Activated CD4-positive, alpha-beta T cell treated with anti-CD3 and anti-CD28 coated beads, Interleukin-2, Interleukin-4, amounts not matched to agents 100 ng/mL and 50 ng/mL, durations not matched to agents 16 hours and 8 hours (primary cell): ENCODE measurements around the gene TMUB2.
A peak's percentile ranks its signal among the peaks of the same experiment; 100 is the strongest.

Source experiments
- DNase-seq: peaks from one replicate; pipeline ENCODE4 v3.0.0-alpha.2; 2020; ENCODE audit warnings: low spot score

Gene TMUB2

DNA sequence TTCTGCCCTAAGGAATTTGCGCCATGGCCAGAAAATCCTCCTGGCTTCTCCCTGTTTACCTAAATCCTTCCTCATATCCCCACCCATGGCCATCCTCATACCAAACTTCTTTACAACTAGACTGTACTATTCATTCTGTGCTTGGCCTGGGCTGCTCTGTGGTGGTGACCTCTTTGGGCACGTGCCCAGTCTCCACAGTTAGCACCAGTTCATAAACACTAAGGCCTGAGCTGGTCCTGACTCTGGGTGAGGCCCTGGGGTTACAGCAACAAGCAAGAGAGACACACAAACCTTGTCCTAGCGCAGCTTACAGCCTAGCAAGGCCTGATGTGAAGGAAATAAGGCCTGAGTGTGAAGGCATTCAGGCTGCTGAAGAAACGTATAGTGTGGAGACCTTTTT lies 16.0 kb downstream of the TMUB2 start:
- no peak for DNase-seq

DNA sequence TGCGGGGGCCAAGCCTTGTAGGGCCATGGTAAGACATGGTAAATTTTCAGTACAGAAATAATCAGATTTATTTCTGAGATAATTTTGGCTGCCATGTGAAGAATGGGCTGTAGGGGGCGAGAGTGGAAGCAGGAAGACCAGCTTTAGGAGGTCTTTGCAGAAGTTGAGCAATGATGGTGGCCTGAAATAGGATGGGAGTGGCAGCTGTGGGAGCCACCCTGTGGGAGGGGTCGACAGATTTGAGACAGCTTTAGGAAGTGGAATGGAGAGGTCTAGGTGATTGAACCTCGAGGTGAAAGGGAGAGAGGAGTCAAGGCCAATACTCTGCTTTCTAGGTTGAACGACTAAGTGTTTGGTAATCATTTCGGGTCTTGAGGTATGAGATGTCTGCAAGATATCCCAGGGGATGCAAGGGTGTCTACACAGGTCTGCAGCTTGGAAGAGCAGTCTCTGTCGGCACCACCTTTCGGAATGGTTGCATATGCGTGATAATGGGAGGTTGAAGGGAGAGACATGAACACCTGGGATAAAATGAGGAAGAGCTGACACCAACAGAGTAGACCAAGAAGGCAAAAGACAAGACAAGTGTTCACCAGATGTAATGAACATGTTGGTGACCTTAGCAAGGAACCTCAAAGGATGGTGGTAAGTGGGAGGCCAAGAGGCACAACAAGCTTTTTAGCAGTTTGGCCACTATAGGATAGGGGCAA lies 17.1 kb downstream of the TMUB2 start:
- DNase-seq, result peak; percentile 72

DNA sequence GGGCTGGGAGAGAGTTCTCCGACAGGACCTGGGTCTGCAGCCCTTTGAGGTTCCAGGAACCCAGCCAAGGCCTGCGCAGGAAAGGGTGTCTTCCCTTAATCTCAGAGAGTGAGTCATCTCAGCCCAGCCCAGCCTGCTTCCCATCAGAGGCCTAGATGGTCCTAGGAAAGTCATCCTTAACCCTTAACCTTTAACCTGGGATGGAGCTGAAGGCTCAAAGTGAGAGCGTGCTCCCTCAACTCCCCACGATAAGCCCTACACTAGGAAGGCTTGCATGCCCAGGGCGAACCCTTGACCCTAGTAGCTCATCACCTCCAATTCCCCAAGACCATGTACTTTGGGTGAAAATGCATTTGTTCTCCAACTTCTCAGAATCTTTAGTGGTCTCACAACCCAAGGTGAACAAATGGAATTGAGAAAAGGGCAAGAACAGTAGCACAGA lies 17.7 kb downstream of the TMUB2 start:
- DNase-seq, result no peak

DNA sequence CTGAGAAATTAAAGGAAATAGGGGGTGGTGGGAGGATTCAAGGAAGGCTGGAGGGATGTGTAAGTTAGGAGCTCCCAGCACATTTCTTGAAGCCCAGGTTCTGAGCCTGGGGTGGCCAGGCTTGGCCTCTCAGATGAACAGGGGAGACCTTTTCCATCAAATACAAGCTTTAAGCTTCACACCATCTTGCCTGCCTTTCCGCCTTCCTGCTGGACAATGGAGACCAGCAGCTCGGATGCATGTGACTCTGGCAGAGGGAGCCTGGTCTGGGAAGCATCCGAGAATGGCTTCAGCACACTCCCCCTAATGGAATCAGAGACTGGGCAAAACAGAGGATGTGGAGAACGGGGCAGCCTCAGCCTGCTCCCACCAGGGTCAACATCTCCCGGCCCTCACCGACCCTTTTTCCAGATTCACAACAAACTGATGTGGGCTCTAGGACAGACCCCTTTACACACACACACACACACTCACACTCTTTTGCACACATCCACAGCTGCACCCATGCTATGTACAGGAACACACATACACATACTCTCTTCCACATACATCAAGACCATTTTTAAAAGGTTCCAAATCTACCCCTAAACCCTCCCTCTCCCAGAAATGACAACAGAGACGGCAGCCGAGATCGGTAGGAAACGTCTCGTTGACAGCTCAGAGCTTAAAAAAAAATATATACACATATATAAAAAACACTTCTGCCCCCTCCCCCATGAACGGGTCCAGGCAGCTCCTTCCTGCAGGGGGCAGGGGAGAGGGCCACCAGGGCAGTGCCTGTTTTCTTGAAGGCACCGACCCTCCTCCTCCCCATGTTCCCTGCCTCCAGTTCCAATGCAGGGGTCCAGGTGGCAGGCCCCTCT lies 19.4 kb downstream of the TMUB2 start:
- DNase-seq, result no peak

DNA sequence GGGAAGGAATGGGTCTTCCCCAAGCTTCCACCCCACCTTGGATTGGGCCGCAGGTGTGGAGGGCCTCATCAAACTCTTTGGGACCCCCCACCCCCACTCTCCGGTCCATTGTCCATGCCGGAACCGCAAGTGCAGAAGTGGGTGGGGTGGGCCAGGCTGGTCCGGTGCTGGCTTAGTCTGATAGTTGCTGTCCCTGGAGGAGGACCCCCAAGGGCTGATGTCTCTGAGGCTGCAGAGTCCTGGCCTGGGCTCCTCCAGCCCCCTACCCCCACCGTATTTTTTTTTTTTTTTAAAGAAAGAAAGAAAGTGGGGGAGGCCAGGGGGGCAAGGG lies 20.0 kb downstream of the TMUB2 start:
- DNase-seq, result no peak

DNA sequence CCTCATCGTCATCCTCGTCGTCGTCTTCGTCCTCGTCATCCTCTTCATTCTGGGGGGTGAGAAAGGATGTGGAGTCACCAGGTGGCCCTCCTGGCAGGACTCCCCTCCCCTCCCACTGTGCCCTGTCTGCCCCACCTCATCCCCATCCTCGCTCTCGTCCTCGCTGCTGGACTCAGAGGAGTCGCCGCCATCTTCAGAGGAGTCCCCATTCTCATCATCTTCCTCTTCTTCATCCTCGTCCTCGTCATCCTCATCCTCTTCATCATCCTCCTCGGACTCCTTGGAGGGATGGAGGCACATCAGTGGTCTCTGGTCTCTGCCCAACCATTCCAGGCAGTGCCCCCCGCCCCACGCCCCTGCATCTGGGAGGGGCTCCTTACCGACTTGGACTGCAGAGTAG lies 20.5 kb downstream of the TMUB2 start:
- no peak for DNase-seq

DNA sequence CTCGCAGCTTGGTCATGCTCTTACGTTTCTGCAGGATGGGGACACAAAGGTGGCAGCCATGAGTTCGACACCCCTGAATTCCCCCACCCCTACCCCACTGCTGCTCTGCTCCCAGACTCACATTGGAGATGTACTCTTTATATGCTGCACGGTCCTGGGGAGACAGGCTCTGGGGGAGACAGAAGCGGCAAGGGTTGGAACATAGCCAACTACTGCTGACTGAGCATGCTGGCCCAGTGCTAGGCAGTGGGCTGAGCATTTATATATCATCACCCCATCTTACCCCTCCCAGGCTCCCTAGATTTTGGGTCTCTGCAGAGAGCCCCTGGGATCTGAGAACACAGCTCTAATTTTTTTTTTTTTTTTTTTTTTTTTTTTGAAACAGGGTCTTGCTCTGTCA lies 21.0 kb downstream of the TMUB2 start:
- no peak for DNase-seq

DNA sequence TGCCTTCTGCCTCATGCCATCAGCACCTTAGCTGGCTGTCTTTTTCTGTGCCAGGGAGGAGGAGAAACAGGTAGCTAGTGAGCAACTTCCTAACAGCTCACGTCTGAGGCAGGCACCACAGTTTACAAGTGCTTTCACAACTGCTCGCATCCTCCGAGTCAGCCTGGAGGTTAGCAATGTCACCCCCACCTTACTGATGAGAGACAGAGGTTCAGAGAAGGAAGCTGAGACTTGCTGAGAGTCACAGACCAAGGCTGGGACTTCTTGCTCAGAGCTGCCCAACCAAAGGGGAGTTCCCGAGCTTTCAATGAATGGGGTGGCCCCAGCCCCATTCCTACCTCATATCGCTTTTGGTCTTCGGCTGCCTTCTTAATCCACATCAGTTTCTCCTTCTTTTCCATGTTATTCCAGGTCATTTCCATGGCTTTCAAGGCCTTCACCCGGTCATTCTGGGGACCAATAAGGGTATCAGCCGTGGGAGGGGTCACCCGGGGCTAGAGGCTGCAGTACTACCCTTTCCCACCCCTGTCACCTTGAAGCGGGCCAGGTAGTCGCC lies 23.1 kb downstream of the TMUB2 start:
- peak; percentile 49 for DNase-seq

DNA sequence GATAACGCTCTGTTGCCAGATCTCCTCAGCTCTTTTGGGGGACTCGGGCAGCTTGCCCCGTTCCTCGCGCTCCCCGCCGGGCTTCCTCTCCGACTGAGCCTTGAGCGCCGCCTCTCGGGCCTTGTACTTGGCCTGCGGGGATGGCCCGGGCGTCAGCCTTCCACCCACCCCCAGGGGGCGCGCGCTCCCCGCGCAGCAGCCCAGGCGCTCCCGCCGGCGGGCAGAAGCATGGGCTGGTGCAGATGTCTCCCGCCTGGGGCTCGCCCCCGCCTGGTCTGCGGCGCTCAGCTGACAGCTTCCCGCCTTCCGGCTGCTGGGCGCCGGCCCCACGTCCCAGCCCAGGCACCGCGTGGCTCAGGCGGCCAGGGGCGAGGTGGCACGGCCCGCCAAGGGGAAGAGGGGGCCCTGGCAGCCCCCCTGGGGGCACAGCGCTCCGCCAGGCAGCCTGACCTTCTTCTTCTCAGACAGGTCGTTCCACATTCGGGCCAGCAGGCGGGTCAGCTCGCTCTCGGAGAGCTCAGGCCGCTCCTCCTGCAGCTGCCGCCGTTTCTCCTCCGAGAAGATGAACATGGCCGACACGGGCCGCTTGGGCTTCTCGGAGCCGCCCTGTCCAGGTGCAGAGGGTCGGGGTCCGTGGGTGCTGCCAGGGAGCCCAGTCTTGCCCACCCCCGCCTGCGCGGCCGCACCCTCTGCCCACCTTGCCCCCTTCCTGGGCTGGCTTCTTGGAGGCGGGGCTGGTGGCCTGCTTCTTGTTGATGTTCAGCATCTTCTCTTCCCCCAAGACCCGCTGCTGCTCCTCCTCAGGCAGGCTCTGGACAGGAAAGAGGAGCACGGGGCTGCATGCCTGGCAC lies 23.8 kb downstream of the TMUB2 start:
- DNase-seq, result peak; percentile 92

DNA sequence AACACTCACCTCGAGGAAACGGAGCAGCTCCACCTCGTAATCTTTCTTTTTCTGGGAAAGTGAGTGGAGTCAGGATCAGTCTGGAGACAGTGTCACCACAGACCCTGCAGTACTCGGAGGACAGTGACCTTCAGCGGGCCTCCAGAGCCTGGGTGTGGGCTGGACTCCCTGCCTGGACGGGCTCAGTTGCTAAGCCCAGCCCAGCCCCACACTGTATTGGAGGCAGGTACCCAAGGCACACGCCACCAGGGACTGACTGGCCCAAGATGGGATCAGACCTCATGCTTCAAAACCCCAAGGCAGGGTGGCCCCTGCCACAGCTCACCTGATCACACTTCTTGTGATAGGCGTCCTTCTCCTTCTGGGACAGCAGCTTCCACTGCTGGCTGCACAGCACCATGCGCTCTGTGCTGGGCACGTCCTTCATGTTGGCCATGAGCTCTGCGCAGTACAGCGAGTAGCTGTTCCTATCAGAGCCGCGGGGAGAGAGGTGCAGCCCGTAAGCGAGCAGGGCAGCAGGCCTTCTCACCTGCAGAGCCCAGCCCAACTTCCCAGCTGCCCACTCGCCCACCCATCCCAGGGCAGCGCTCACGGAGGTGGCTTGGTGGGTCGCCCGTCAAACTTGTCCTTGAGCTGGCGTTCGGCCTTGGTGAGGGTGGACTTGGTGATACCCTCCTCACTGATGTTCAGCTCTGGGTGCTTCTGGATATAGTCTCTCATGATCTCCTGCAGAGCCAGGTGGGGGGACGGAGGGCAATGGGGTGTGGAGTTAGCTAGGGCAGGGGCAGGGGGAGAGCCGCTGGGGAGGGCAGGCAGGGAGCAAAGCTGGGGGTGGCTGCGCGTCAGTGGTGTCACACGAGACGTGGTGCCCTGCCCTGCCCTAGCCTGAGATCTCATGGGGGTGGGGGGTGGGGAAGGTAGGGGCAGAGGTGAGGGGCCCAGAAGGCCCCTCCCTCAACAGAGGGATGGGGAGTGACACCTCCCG lies 24.8 kb downstream of the TMUB2 start:
- DNase-seq, result no peak

DNA sequence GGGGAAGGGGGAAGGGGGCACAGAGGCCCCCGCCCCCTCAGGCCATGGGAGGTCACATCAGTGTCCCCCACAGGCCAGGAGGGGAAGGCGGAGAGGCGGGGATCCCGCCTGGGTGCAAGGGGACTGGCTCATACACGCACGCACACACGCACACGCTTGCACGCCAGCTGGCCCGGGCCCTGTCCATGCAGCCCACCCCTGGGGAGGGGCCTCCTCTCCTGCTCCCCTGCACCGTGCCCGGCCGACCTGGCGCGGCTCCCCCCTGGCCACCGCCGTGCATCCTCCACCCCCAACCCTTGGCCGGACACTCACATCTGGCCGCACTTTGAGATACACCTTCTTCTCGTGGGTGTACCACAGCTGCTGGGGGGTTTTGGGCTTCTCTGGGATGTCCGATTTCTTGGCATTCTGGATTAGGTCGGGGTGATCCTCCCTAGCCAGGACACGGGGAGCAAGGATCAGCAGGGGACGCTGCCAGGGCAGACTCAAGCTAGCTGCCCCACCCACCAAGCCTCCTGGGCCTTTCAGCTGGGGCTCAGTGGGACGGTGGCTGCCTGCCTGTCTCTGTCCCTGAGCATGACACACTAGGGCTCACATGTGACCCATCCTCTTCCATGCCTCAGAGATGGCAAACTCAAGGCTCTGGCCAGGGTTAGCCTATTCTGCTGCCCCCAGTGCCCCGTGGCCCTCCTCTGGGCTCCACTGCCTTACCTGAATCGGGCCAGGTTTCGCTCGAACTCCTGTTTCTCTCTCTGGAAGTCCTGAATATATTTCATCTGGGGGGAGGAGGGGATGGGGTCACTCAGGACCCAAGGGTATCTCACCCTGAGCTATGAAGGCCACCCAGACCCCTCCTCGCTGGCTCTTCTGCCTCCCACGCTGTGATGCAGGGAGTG lies 26.0 kb downstream of the TMUB2 start:
- no peak for DNase-seq

DNA sequence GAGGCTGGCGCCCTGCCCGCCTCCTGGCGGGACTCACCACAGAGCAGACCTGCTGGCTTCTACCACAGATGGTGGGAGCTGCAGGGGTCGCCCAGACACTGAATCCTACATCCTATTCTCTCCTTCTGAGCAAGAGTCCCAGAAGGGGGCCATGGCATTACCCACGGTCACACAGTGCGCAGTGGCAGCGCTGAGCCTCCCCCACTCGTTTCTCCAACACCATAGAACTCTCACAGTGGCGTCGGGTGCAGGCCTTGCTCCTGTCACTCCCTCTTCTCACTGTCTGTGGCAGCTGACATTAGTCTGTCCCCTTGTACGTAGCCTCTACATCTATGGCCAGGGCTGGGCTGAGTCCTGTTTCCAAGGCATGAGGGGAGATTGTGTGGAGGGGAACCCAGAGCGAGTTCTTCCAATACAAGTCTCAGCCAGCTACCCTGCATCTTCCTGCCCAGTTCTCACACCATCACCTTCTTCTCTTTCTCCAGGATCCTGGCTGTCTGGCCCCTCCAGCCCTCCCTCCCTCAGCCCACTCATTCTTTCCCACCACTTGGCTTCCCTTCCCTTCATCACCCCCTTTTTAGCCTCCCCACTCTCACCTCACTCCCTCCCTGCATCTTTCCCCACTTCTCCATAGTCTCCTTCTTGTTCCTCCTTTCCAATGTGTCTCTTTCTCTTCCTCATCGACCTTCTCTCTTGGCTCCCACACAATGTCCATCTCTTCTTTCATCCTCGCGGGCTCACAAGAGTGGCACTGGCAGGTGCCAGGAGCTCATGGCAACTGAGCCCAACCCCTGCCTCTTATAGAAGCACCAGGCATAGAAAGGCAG lies 26.8 kb downstream of the TMUB2 start:
- no peak for DNase-seq

DNA sequence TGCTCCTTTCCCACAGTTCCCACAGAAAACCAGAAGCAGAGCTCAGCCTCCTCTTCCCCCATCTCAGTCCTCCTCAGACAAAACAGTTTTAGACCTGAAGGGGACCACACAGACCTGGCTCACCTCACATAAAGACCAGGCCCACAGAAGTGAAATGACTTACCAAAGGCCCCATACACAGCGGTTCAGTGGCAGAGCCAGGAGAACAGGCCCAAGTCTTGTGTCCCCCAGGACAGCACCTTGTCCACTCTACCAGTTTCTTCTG lies 27.4 kb downstream of the TMUB2 start:
- no peak for DNase-seq

DNA sequence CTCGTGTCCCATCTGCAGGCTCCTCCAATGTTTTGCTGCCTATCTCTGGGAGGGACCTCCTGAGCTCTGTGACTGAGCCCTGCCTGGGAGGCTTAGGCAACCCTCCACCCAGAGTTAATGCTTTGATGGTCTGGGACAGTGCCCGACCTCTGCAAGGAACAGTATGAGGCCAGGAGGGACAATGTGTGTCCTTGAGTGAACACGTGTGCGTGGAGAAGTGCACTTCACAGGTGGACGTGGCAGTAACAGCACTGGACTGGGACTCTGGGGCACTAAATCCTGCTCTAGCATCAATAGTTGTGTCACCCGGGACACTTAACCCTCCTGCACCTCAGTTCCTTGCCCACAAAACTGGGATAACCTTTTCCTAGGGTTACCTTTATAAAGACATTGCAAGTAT lies 28.1 kb downstream of the TMUB2 start:
- no peak for DNase-seq

DNA sequence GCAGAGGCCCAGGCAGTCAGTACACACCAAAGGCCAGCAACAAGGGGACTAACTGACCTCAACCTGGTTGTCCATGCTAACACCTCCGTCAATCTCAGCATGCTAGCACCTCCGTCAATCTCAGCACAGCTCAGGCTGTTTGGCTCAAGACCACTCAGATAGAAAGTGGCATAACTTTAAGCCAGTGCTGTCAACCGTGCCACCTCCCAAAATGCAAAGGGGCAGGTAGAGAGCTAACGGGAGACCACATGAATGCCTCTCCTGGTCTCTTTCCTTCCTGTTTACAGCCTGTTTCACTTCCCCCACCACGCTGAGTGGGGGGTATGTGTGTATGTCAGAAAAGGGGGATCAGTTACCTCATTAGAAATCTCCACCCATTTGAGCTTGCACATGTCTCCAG lies 29.4 kb downstream of the TMUB2 start:
- peak; percentile 65 for DNase-seq

DNA sequence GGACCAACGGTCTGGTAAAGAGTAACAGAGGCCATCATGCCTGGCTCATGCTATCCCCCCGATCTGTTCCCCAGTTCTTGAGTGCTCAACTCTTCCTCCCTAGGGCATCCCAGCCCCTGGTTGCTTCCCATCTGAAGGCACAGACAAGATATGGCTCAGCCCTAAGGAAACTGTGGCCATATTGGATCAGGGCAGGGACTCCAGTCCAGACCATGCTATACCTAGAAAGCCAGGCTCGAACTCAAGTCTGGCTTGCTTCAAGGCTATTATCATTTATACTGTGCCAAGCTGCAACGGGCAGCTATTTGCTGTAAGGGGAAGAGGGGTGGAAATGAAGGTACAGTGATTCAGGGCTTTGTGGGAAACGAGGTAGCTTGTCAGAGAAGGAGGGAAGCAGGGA lies 29.9 kb downstream of the TMUB2 start:
- no peak for DNase-seq

DNA sequence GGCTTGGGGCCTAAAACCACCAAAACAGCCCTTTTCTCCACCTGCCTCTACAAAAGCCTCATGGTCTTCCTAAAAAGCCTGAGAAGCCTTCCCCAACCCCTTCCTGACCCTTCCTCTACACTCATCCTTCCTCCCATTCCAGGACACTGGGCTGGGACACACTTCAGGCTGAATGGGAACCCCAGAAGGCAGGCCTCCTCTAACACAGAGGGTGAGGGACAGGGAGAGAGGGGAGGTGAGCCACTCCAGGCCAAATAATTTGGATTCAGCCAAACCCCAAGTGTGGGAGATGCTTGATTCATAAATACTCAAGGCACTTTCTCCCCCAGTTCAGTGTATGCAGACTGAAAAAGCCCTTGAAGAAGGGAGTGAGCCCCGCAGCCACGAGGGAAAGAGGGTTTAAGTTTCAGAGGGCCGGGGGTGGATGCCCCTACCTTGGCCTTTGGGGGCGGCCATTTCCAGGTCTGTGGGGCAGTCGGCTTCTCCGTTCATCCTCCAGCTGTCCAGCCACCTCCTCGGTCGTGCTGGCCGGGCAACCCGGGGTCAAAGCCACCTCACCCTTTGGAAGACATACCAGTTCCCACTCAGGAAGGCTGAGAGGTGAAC lies 31.1 kb downstream of the TMUB2 start:
- no peak for DNase-seq

DNA sequence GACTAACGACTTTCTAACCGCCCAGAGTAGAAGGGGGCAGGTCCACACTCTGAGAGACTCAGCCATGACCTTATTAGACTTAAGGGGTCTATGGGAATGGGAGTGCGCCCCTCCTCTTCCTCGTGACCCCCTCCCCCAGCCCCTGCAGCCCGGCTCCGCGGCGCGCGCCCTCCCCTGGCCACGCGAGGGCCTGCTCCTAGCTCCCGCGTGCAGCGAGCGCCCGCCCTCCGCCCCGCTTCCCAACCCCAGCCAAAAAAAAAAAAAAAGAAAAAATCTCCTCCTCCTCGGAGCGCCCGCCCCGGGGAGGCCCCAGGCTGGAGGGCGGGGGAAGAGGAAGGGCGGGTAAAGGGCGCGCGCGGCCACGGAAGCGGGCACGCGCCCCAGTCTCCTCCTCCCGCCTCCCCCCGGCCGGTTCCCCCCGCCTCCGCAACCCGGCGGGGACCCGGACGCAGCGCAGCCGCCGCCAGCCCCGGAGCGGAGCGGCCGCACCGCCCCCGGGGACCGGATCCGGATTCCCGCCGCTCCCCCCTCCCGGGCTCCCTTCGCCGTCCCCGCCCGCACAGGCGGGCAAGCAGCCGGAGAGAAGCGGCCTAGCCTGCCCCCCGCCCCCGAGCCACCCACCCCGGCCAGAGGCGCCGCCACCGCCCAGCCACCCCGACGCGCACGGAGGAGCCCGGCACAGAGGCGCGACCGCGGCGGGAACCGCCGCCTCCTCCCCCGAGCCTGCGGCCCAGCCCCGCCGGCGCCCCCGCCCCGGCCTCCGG lies 31.8 kb downstream of the TMUB2 start:
- DNase-seq, result peak; percentile 88
